Keratinocyte (primary cell): ENCODE data around the gene HERPUD1. TPM values are rescaled to one million over a fixed set of nuclear protein-coding genes. Genes with fewer than 3 reads are reported as not detected.

Source experiments
- DNase-seq: peaks from one replicate; pipeline ENCODE4 v3.0.0-alpha.2; 2011; ENCODE audit warnings: low read depth, missing footprints, low spot score
- FAIRE-seq: peaks from 2 replicates; lab custom pipeline; 2011; peaks lifted over from hg19 to GRCh38; lab: Jason Lieb, UNC
- H2AFZ ChIP-seq: 2 replicates; pipeline ENCODE4 v1.6.0; 2012; ENCODE audit warnings: low read length, control low read depth, inconsistent platforms; ENCODE audit not compliant: control insufficient read depth
- H3K27ac ChIP-seq: 2 replicates; pipeline ENCODE4 v1.5.1; 2011; ENCODE audit warnings: low read length; ENCODE audit not compliant: control insufficient read depth, insufficient read depth
- H3K27me3 ChIP-seq: 3 replicates; pipeline ENCODE4 v1.6.0; 2011; ENCODE audit warnings: low read length; ENCODE audit not compliant: control insufficient read depth, insufficient read depth; ENCODE audit errors: extremely low read depth
- H3K36me3 ChIP-seq, 2 experiments: 2 replicates in 1 of 2; 3 replicates in 1 of 2; pipeline ENCODE4 v1.5.1; 2011; ENCODE audit warnings: low read length in 2 of 2, mild to moderate bottlenecking in 1 of 2; ENCODE audit not compliant: control insufficient read depth in 2 of 2, insufficient read depth in 2 of 2; ENCODE audit errors: extremely low read depth in 1 of 2
- H3K4me1 ChIP-seq: 3 replicates; pipeline ENCODE4 v1.5.1; 2011; ENCODE audit warnings: low read length; ENCODE audit not compliant: control insufficient read depth, insufficient read depth; ENCODE audit errors: extremely low read depth
- H3K4me2 ChIP-seq: 3 replicates; pipeline ENCODE4 v1.6.0; 2011; ENCODE audit warnings: low read depth, low read length; ENCODE audit not compliant: control insufficient read depth, insufficient read depth; ENCODE audit errors: extremely low read depth
- H3K4me3 ChIP-seq, 3 experiments: fragments of 200-600 bp in 1 of 3; sonication (generic) in 1 of 3; 2 replicates in 2 of 3; 3 replicates in 1 of 3; pipeline ENCODE4 v1.5.1; 2011 to 2016; ENCODE audit warnings: low read length in 3 of 3, mild to moderate bottlenecking in 3 of 3, control low read depth in 2 of 3, inconsistent platforms in 1 of 3, low read depth in 1 of 3, mixed read lengths in 1 of 3, mixed run types in 1 of 3, moderate library complexity in 1 of 3; ENCODE audit not compliant: control insufficient read depth in 2 of 3, insufficient read depth in 2 of 3; ENCODE audit errors: extremely low read depth in 1 of 3
- H3K79me2 ChIP-seq: 2 replicates; pipeline ENCODE4 v1.6.0; 2012; ENCODE audit warnings: low read length; ENCODE audit not compliant: control insufficient read depth, insufficient read depth
- H3K9ac ChIP-seq: 3 replicates; pipeline ENCODE4 v1.6.0; 2011; ENCODE audit warnings: low read length; ENCODE audit not compliant: control insufficient read depth, insufficient read depth; ENCODE audit errors: extremely low read depth
- H3K9me1 ChIP-seq: 3 replicates; pipeline ENCODE4 v1.6.0; 2011; ENCODE audit warnings: low read length; ENCODE audit not compliant: control insufficient read depth, insufficient read depth; ENCODE audit errors: extremely low read depth
- H3K9me3 ChIP-seq: 2 replicates; pipeline ENCODE4 v1.5.1; 2012; ENCODE audit warnings: low read depth, low read length; ENCODE audit not compliant: control insufficient read depth
- H4K20me1 ChIP-seq: 3 replicates; pipeline ENCODE4 v1.6.0; 2011; ENCODE audit warnings: low read length; ENCODE audit not compliant: control insufficient read depth, insufficient read depth; ENCODE audit errors: extremely low read depth
- CTCF ChIP-seq, 3 experiments: IDR thresholded peaks in 1 of 3; conservative IDR thresholded peaks in 1 of 3; optimal IDR thresholded peaks in 1 of 3; 2 replicates in 2 of 3; 3 replicates in 1 of 3; pipeline versions ENCODE3 to v1.5.1; 2011; ENCODE audit warnings: low read length in 3 of 3, mild to moderate bottlenecking in 3 of 3, moderate library complexity in 2 of 3, control low read depth in 1 of 3, inconsistent platforms in 1 of 3; ENCODE audit not compliant: insufficient read depth in 2 of 3; ENCODE audit errors: extremely low read depth in 1 of 3
- EZH2 ChIP-seq: IDR thresholded peaks from one replicate; pipeline ENCODE4 v1.6.1; 2012; ENCODE audit warnings: inconsistent platforms, mild to moderate bottlenecking, low read length, moderate library complexity
- dilution Hi-C: fragments of 300-500 bp; cut with MboI; formaldehyde crosslinking; loops from one replicate; pipeline ENCODE4 v1.7.0; 2020; ENCODE audit warnings: low sequenced_read_pairs; ENCODE audit not compliant: extremely low pct_ligation_motif_present
- polyA plus RNA-seq, 5 experiments: library from polyadenylated mRNA; depleted of rRNA in 3 of 5; stranded (reverse) in 3 of 5; stranded (forward) in 1 of 5; unstranded in 1 of 5; fragments of >200 nt; gene quantifications; 1 replicate in 1 of 5; 2 replicates in 3 of 5; 3 replicates in 1 of 5; pipeline versions ENCODE4 v1.2.1 to v1.2.3, GENCODE V29; 2011 to 2012; ENCODE audit warnings: missing spikeins in 2 of 5, low read depth in 1 of 5, low replicate concordance in 1 of 5

The HERPUD1 gene
- polyA plus RNA-seq, 1 donor (not counting 4 experiments of a cell fraction or from before 2014, with no cell fraction given): 183 TPM

DNA sequence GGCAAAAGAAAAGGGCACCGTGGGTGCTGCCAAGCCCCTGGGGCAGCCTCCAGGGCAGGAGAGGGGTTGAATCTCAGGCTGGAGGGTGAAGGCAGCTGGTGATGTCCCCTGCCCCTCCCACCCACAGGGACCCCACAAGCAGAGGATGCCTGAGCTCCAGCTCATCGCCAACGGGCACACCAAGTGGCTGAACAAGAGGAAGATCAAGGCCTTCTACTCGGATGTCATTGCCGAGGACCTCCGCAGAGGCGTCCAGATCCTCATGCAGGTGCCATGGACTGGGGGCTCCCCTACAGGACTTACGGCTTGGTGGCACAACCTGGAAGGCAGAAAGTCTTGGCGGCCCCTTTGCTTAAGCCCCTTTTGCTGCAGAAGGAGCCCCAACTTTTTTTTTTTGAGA is 45.1 kb upstream of the HERPUD1 start:
- H3K79me2 ChIP-seq: no peaks in the 10 kb centered on the region
- dilution Hi-C loops: no loop called here
- DNase-seq: no peak
- H3K9me1 ChIP-seq: no peaks in the 10 kb centered on the region
- H3K27ac ChIP-seq: no peak overlapping the region
- no peaks in the 10 kb centered on the region for H4K20me1 ChIP-seq
- no peak overlapping the region for H3K9ac ChIP-seq
- no peaks in the 10 kb centered on the region for H3K27me3 ChIP-seq
- no peak overlapping the region for H3K4me3 ChIP-seq
- no peak overlapping the region for H3K4me2 ChIP-seq
- H3K9me3 ChIP-seq: no peaks in the 10 kb centered on the region
- H3K4me1 ChIP-seq: no peaks in the 10 kb centered on the region
- H2AFZ ChIP-seq: no peak overlapping the region
- FAIRE-seq: no peak
- no peaks in the 10 kb centered on the region for H3K36me3 ChIP-seq
- TF ChIP-seq CTCF (optimal IDR thresholded peaks at IDR 0.05 in 1 of 3, IDR thresholded peaks at IDR 0.05 in 1 of 3, conservative IDR thresholded peaks at IDR 0.05 in 1 of 3; ENCODE audit: extremely low read depth in 1 of 3, insufficient read depth in 2 of 3, low read length in 3 of 3): no peak
- TF ChIP-seq EZH2: no peak

DNA sequence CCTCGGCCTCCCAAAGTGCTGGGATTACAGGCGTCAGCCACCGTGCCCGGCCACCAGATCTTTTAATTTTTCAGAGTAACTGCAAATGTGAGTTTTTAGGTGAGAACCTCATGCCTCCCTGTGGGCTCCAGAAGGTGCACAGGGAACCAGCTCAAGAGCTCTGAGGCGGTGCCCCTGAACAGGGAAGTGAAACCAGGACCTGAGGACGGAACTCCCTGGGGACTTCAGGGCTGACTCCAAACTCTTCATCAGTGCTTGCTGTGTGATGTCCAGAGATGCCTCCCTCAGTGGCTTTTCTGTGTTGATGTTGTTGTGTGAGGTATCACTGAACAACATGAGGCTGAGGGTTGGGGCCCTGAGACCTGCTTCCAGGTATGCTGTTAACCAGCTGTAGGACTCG is 43.1 kb upstream of the HERPUD1 start:
- FAIRE-seq (no peak), DNase-seq (no peak)
- no peaks in the 10 kb centered on the region for H3K9me1 ChIP-seq
- no peak overlapping the region for H3K4me3 ChIP-seq
- no peaks in the 10 kb centered on the region for H3K79me2 ChIP-seq
- no peak overlapping the region for H3K4me2 ChIP-seq
- H3K9ac ChIP-seq: no peak overlapping the region
- H3K27ac ChIP-seq: no peak overlapping the region
- H3K36me3 ChIP-seq: no peaks in the 10 kb centered on the region
- no peaks in the 10 kb centered on the region for H3K27me3 ChIP-seq
- no peak for TF ChIP-seq CTCF (optimal IDR thresholded peaks at IDR 0.05 in 1 of 3, IDR thresholded peaks at IDR 0.05 in 1 of 3, conservative IDR thresholded peaks at IDR 0.05 in 1 of 3; ENCODE audit: extremely low read depth in 1 of 3, insufficient read depth in 2 of 3, low read length in 3 of 3)
- TF ChIP-seq EZH2: no peak
- dilution Hi-C loops: no loop called here
- no peaks in the 10 kb centered on the region for H3K9me3 ChIP-seq
- H4K20me1 ChIP-seq: no peaks in the 10 kb centered on the region
- H2AFZ ChIP-seq: no peak overlapping the region
- no peaks in the 10 kb centered on the region for H3K4me1 ChIP-seq
